Measurements from ENCODE around the gene THBS3.

Gene THBS3

GRCh38 chr1:155186794-155187455 lies 20.8 kb downstream of the THBS3 start:
- POLR2A ChIA-PET: interaction anchor here (1.3 kb wide), 1 partner anchor 12 kb away, joined by 6 read pairs; no protein-coding TSS in a partner anchor
- no peak for DNase-seq (ENCODE audit: extremely low spot score)
- TF ChIP-seq SP1 (IDR thresholded peaks at IDR 0.05) (no peak), FOXA1 (IDR thresholded peaks at IDR 0.05) (no peak), CTBP1 (IDR thresholded peaks at IDR 0.05; ENCODE audit: borderline replicate concordance) (no peak), ELF4 (IDR thresholded peaks at IDR 0.05) (no peak), LEF1 (IDR thresholded peaks at IDR 0.05; ENCODE audit: borderline replicate concordance) (no peak), ZNF384 (IDR thresholded peaks at IDR 0.05) (no peak), TARDBP (IDR thresholded peaks at IDR 0.05) (no peak)
- CTCF ChIA-PET: interaction anchor here (1.0 kb wide), 1 partner anchor 14 kb away, joined by 3 read pairs; the partner anchor contains the start of gene KRTCAP2

- ChIA-PET CTCF (interaction anchor here (1.0 kb wide), 2 partner anchors 8 to 13 kb away, joined by 3 read pairs; partner anchors contain the start of gene KRTCAP2), POLR2A (interaction anchor here (0.9 to 1.3 kb wide), 3 partner anchors 9 to 13 kb away, joined by 3 to 6 read pairs (median 4); partner anchors contain the start of gene KRTCAP2)
- TF ChIP-seq L3MBTL2 (conservative IDR thresholded peaks at IDR 0.05): no peak
- no peak for TF ChIP-seq TARDBP (IDR thresholded peaks at IDR 0.05)
- no peak for TF ChIP-seq CTBP1 (IDR thresholded peaks at IDR 0.05; ENCODE audit: borderline replicate concordance)
- TF ChIP-seq HDGF (IDR thresholded peaks at IDR 0.05; ENCODE audit: borderline replicate concordance): no peak
- no peak for TF ChIP-seq FOXK2 (IDR thresholded peaks at IDR 0.05)
- TF ChIP-seq FOXM1 (IDR thresholded peaks at IDR 0.05; ENCODE audit: borderline replicate concordance): no peak
- TF ChIP-seq NFRKB (IDR thresholded peaks at IDR 0.05): no peak
- no peak for TF ChIP-seq SUZ12 (IDR thresholded peaks at IDR 0.05)
- no peak for TF ChIP-seq BHLHE40 (IDR thresholded peaks at IDR 0.05; ENCODE audit: borderline replicate concordance)
- TF ChIP-seq PKNOX1 (IDR thresholded peaks at IDR 0.05): no peak
- no peak for TF ChIP-seq FOXA1 (IDR thresholded peaks at IDR 0.05)
- TF ChIP-seq ELF4 (IDR thresholded peaks at IDR 0.05): no peak
- no peak for TF ChIP-seq ARNT (IDR thresholded peaks at IDR 0.05)
- TF ChIP-seq ZNF384 (IDR thresholded peaks at IDR 0.05): no peak
- no peak for TF ChIP-seq SP1 (IDR thresholded peaks at IDR 0.05)
- no peak for DNase-seq (ENCODE audit: extremely low spot score)
These were observed 21.5 kb downstream of the THBS3 start for GRCh38 chr1:155186067-155186793.

- no peak for DNase-seq (ENCODE audit: extremely low spot score)
- no peak for TF ChIP-seq TARDBP (IDR thresholded peaks at IDR 0.05)
- no peak for TF ChIP-seq FOXM1 (IDR thresholded peaks at IDR 0.05; ENCODE audit: borderline replicate concordance)
- no peak for TF ChIP-seq BHLHE40 (IDR thresholded peaks at IDR 0.05; ENCODE audit: borderline replicate concordance)
- TF ChIP-seq SUZ12 (IDR thresholded peaks at IDR 0.05): no peak
- no peak for TF ChIP-seq HDGF (IDR thresholded peaks at IDR 0.05; ENCODE audit: borderline replicate concordance)
- no peak for TF ChIP-seq SP1 (IDR thresholded peaks at IDR 0.05)
- TF ChIP-seq ARNT (IDR thresholded peaks at IDR 0.05): no peak
- no peak for TF ChIP-seq ZNF384 (IDR thresholded peaks at IDR 0.05)
- TF ChIP-seq LEF1 (IDR thresholded peaks at IDR 0.05; ENCODE audit: borderline replicate concordance): no peak
- TF ChIP-seq ELF4 (IDR thresholded peaks at IDR 0.05): no peak
- TF ChIP-seq NFRKB (IDR thresholded peaks at IDR 0.05): no peak
- TF ChIP-seq L3MBTL2 (conservative IDR thresholded peaks at IDR 0.05): no peak
- TF ChIP-seq CTBP1 (IDR thresholded peaks at IDR 0.05; ENCODE audit: borderline replicate concordance): no peak
- TF ChIP-seq FOXK2 (IDR thresholded peaks at IDR 0.05): no peak
- ChIA-PET POLR2A (interaction anchor here (0.9 to 1.3 kb wide), 4 partner anchors 8 to 12 kb away, joined by 3 to 7 read pairs (median 5); partner anchors contain the start of gene KRTCAP2), CTCF (interaction anchor here (1.0 kb wide), 1 partner anchor 9 kb away, joined by 3 read pairs; no protein-coding TSS in a partner anchor)
These were observed 22.0 kb downstream of the THBS3 start for GRCh38 chr1:155185783-155186066.

DNA sequence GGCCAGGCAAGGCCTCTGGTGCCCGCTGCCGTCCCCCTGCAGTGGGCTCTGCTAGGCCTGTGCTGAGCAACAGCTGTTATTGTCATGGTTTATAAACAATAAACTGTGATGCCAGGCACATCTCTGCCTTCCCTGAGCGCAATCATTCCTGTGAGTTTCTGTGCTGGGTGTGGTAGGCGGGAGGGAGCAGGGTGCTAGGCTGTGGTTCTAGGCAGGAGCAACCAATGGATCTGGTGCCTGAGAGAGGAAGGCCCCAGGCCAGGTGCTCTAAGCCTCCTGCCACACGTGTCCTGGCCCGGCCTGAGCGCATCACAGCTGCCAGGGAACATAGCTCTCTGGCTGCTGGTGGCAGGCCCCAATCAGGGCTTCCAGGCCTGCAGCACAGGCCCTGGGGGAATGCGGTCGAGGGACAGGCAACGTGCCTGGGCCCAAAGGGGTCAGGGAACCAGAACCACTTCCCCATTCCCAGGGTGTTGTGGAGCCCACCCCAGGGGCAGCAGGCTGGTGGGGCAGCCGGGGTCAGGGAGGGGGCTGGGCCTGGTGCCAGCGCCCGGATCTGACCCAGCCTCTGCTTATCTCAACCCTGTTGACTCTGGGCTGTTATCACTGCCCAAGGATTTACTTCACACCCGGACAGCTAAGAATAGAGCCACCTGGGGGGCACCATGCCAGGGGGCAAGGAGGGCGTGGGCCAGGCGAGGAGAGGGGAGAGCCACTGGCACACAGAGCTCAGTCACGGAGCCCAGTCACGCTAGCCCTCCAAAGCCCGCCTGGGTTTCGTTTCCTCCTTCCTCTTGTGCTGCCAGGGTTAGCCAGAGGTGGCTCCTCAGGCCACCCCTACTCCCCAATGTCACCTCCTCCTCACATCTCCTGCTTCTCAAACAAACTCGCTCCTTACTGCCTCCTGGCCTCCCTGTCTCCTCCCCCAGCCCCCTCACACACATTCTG lies 22.6 kb downstream of the THBS3 start:
- CTCF ChIA-PET: interaction anchor here (1.0 to 1.9 kb wide), 2 partner anchors 9 to 10 kb away, joined by 3 to 7 read pairs; no protein-coding TSS in a partner anchor
- TF ChIP-seq FOXA1 (IDR thresholded peaks at IDR 0.05): no peak
- no peak for TF ChIP-seq LEF1 (IDR thresholded peaks at IDR 0.05; ENCODE audit: borderline replicate concordance)
- TF ChIP-seq PKNOX1 (IDR thresholded peaks at IDR 0.05): no peak
- no peak for TF ChIP-seq HDGF (IDR thresholded peaks at IDR 0.05; ENCODE audit: borderline replicate concordance)
- TF ChIP-seq SUZ12 (IDR thresholded peaks at IDR 0.05): no peak
- TF ChIP-seq SP1 (IDR thresholded peaks at IDR 0.05): no peak
- TF ChIP-seq BHLHE40 (IDR thresholded peaks at IDR 0.05; ENCODE audit: borderline replicate concordance): no peak
- DNase-seq (ENCODE audit: extremely low spot score): no peak
- POLR2A ChIA-PET: interaction anchor here (0.9 to 1.3 kb wide), 4 partner anchors 8 to 12 kb away, joined by 3 to 7 read pairs (median 5); partner anchors contain the start of gene KRTCAP2

GRCh38 chr1:155184351-155184811 lies 23.3 kb downstream of the THBS3 start:
- POLR2A ChIA-PET: interaction anchor here (1.3 kb wide), 2 partner anchors 9 to 10 kb away, joined by 7 to 11 read pairs; no protein-coding TSS in a partner anchor
- TF ChIP-seq NFRKB (IDR thresholded peaks at IDR 0.05) (no peak), TARDBP (IDR thresholded peaks at IDR 0.05) (no peak), SUZ12 (IDR thresholded peaks at IDR 0.05) (no peak), SP1 (IDR thresholded peaks at IDR 0.05) (no peak), LEF1 (IDR thresholded peaks at IDR 0.05; ENCODE audit: borderline replicate concordance) (no peak), HDGF (IDR thresholded peaks at IDR 0.05; ENCODE audit: borderline replicate concordance) (no peak), PKNOX1 (IDR thresholded peaks at IDR 0.05) (no peak), FOXK2 (IDR thresholded peaks at IDR 0.05) (no peak), CTBP1 (IDR thresholded peaks at IDR 0.05; ENCODE audit: borderline replicate concordance) (no peak), FOXA1 (IDR thresholded peaks at IDR 0.05) (no peak), ARNT (IDR thresholded peaks at IDR 0.05) (no peak), ELF4 (IDR thresholded peaks at IDR 0.05) (no peak), FOXM1 (IDR thresholded peaks at IDR 0.05; ENCODE audit: borderline replicate concordance) (no peak), ZNF384 (IDR thresholded peaks at IDR 0.05) (no peak), L3MBTL2 (conservative IDR thresholded peaks at IDR 0.05) (no peak), BHLHE40 (IDR thresholded peaks at IDR 0.05; ENCODE audit: borderline replicate concordance) (no peak)
- CTCF ChIA-PET: interaction anchor here (1.0 to 1.9 kb wide), 2 partner anchors 9 to 11 kb away, joined by 3 to 7 read pairs; partner anchors contain the start of gene KRTCAP2
- DNase-seq (ENCODE audit: extremely low spot score): no peak

All from HEK293T (cell line).